Kidney (tissue), 14 donors: ENCODE results near the gene INHBE. TPM values are rescaled to one million over a fixed set of nuclear protein-coding genes. Genes with fewer than 3 reads are reported as not detected.
A peak's percentile ranks its signal among the peaks of the same experiment; 100 is the strongest.

Experiments used
- DNase-seq, 5 donors: peaks; one replicate each; pipeline ENCODE4 v3.0.0-alpha.2; 2013 to 2020
- FAIRE-seq: peaks from 2 replicates; lab custom pipeline; 2012; peaks lifted over from hg19 to GRCh38; lab: Jason Lieb, UNC
- H3K27ac ChIP-seq, 2 donors: one replicate each; pipeline ENCODE4 v1.7.0; 2013; ENCODE audit warnings: low read depth in 2 of 2, low read length in 2 of 2, inconsistent platforms in 1 of 2
- H3K27me3 ChIP-seq: one replicate; pipeline ENCODE4 v1.7.1; 2013; ENCODE audit warnings: low read length, inconsistent platforms; ENCODE audit not compliant: control insufficient read depth, insufficient read depth
- H3K36me3 ChIP-seq, 3 donors: one replicate each; pipeline versions ENCODE4 v1.7.0 to v1.7.1; 2013; ENCODE audit warnings: low read length in 3 of 3, control low read depth in 1 of 3, inconsistent platforms in 1 of 3; ENCODE audit not compliant: insufficient read depth in 3 of 3, control insufficient read depth in 2 of 3
- H3K4me1 ChIP-seq, 3 donors: one replicate each; pipeline versions ENCODE4 v1.7.0 to v1.7.1; 2013; ENCODE audit warnings: low read length in 3 of 3, inconsistent platforms in 1 of 3, low read depth in 1 of 3; ENCODE audit not compliant: control insufficient read depth in 2 of 3, insufficient read depth in 2 of 3
- H3K4me3 ChIP-seq, 3 donors: one replicate each; pipeline versions ENCODE4 v1.7.0 to v1.8.1; 2013; ENCODE audit warnings: low read length in 3 of 3, control low read depth in 1 of 3, inconsistent platforms in 1 of 3
- H3K9ac ChIP-seq, 3 donors: one replicate each; pipeline versions ENCODE4 v1.7.0 to v1.7.1; 2013; ENCODE audit warnings: low read length in 3 of 3, control low read depth in 1 of 3, inconsistent platforms in 1 of 3
- H3K9me3 ChIP-seq, 3 donors: one replicate each; pipeline versions ENCODE4 v1.7.0 to v1.7.1; 2013; ENCODE audit warnings: low read length in 3 of 3, control low read depth in 1 of 3, inconsistent platforms in 1 of 3; ENCODE audit not compliant: control insufficient read depth in 2 of 3, insufficient read depth in 1 of 3
- CTCF ChIP-seq: IDR thresholded peaks from 3 replicates; pipeline ENCODE4 v1.5.1; 2012; ENCODE audit warnings: mild to moderate bottlenecking, moderate library complexity, borderline replicate concordance; ENCODE audit not compliant: insufficient read depth; ENCODE audit errors: extremely low read depth
- intact Hi-C: fragments of 100-400 bp; cut with DNase I; formaldehyde crosslinking; loops from one replicate; pipeline ENCODE4 v1.11.1; 2022
- polyA plus RNA-seq: library from polyadenylated mRNA; stranded (reverse); fragments of 350-450 nt; fragmentation: Illumina TruSeq; extraction: RNeasy Lipid Tissue Mini Kit (QIAGEN cat#74804); gene quantifications from one replicate; pipeline ENCODE4 v1.2.3, GENCODE V29; 2014; ENCODE audit warnings: low read depth, low replicate concordance; ENCODE audit not compliant: insufficient read depth
- total RNA-seq: library from RNA; stranded (reverse); fragmentation: NEBNext Ultra II Directional; extraction: Animal tissue kit (Norgen Biotek cat#: 25700); gene quantifications from one replicate; pipeline ENCODE4 v1.2.1, GENCODE V29; 2021
- donor health status: control.
- donor health status: control.
- donor health status: control.
- donor health status: control.
- donor health status: control.
- donor health status: DM: yes; HTN: yes; CAD: no.
- donor health status: Normal renal cell carcinoma (clear cell type).

INHBE gene
- total and polyA plus RNA-seq, 2 donors from 2014 or later, result 0.19 to 0.30 TPM

DNA sequence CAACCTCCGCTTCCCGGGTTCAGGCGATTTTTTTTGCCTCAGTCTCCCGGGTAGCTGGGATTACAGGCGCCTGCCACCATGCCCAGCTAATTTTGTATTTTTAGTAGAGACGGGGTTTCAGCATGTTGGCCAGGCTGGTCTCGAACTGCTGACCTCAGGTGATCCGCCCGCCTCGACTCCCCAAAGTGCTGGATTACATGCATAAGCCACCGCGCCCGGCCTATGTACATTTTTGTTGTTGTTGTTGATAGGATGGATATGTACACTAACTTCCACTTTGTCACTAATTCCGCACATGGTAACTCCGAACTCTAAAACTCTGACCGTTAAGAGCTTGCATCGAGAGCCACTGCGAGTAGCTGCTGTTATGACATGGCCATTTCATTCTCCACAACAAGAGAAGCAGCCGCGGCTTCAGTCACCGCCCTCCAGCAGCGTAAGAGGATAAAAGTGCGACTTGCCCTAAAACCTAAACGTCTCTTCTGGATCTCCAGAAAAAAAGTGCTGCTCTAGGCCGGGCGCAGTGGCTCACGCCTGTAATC, 32.0 kb downstream of the INHBE start:
- no peaks in the 10 kb centered on the region for H3K9me3 ChIP-seq
- no peaks in the 10 kb centered on the region for H3K27me3 ChIP-seq
- peak overlapping the region; percentile 16 to 99 (median 90) for H3K4me3 ChIP-seq
- intact Hi-C loops, result no loop called here
- DNase-seq (no peak), FAIRE-seq (no peak)
- peaks cover 0 to 10% (median 0%) of the 10 kb centered on the region in 3 donors for H3K4me1 ChIP-seq
- TF ChIP-seq CTCF, result no peak
- H3K9ac ChIP-seq, result no peak overlapping the region
- H3K36me3 ChIP-seq, result peaks cover 8 to 24% (median 8%) of the 10 kb centered on the region in 3 donors
- H3K27ac ChIP-seq, result no peak overlapping the region

- DNase-seq, result peak; percentile 94 to 98 (median 97)
Measured at GRCh38 chr12:57487597-57488401, 32.7 kb downstream of the INHBE start, which contains the start of gene MARS1. Gene MARS1 (plus strand): TSS chr12:57488068. CDS start chr12:57488091, 23 bp downstream.

DNA sequence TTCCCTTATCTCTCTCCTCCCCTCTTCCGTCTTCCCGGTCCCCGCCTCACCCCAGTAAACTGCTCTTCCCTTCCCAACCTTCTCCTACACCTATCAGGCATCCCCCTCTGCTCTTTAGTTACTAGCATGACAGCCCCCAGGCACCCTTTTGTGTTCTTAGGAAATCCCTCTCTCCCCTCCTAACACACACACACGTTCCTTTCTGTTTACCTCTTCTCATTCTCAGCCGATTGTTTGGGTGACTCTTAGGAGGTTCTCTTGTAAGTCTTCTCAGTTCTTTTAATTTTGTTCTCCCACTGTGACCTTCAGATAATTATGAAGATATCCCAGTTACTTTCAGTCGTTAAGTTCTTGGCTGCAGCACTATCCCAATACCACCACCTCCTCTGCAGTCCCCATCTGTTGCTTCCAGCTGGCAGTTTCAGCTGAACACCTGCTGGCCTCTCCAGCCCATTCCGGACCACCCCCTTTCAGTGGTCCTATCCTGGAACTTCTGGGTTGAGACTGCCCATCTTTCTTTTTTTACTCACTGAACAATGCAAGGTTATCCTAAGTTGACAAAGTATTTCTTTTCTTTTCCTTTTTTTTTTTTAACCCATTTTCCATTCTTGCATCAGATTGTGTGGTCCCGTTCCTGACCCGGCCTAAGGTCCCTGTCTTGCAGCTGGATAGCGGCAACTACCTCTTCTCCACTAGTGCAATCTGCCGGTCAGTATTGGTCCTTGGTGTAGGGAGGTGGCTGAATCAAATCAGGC, 33.5 kb downstream of the INHBE start:
- Histone ChIP-seq H3K27ac (peak overlapping the region in 1 of 2 donors; percentile 77), H3K36me3 (peaks cover 8 to 27% (median 8%) of the 10 kb centered on the region in 3 donors), H3K4me1 (peaks cover 0 to 10% (median 0%) of the 10 kb centered on the region in 3 donors), H3K27me3 (no peaks in the 10 kb centered on the region), H3K9ac (peak overlapping the region; percentile 89 to 96 (median 90)), H3K9me3 (no peaks in the 10 kb centered on the region), H3K4me3 (peak overlapping the region; percentile 90 to 99 (median 99))
- TF ChIP-seq CTCF, result no peak
- intact Hi-C loops, result no loop called here
- DNase-seq, result no peak
- no peak for FAIRE-seq

More at GRCh38 chr12:57487597-57488401, 32.7 kb downstream of the INHBE start, which contains the start of gene MARS1:
- H3K27ac ChIP-seq, result peak within 1 kb of the TSS in 1 of 2 donors; percentile 77
- H3K4me1 ChIP-seq, result peaks cover 0 to 10% (median 0%) of the 10 kb centered on the region in 3 donors
- no peaks in the 10 kb centered on the region for H3K27me3 ChIP-seq
- peaks cover 8 to 27% (median 8%) of the 10 kb centered on the region in 3 donors for H3K36me3 ChIP-seq
- H3K9ac ChIP-seq, result peak within 1 kb of the TSS; percentile 89 to 96 (median 90)
- FAIRE-seq, result peak; percentile 73
- no peak for TF ChIP-seq CTCF
- no peaks in the 10 kb centered on the region for H3K9me3 ChIP-seq
- intact Hi-C loops, result no loop called here
- H3K4me3 ChIP-seq, result peak within 1 kb of the TSS; percentile 90 to 99 (median 99)
